GM12872 (cell line): ENCODE data around the gene PIGM.

Experiments used
- TF ChIP-seq, protein P1 (sequence below): IDR thresholded peaks from 3 replicates; pipeline ENCODE4 v1.5.1; 2011; ENCODE audit warnings: low read depth, mild to moderate bottlenecking, low read length, moderate library complexity; ENCODE audit not compliant: insufficient read depth

PIGM gene

DNA sequence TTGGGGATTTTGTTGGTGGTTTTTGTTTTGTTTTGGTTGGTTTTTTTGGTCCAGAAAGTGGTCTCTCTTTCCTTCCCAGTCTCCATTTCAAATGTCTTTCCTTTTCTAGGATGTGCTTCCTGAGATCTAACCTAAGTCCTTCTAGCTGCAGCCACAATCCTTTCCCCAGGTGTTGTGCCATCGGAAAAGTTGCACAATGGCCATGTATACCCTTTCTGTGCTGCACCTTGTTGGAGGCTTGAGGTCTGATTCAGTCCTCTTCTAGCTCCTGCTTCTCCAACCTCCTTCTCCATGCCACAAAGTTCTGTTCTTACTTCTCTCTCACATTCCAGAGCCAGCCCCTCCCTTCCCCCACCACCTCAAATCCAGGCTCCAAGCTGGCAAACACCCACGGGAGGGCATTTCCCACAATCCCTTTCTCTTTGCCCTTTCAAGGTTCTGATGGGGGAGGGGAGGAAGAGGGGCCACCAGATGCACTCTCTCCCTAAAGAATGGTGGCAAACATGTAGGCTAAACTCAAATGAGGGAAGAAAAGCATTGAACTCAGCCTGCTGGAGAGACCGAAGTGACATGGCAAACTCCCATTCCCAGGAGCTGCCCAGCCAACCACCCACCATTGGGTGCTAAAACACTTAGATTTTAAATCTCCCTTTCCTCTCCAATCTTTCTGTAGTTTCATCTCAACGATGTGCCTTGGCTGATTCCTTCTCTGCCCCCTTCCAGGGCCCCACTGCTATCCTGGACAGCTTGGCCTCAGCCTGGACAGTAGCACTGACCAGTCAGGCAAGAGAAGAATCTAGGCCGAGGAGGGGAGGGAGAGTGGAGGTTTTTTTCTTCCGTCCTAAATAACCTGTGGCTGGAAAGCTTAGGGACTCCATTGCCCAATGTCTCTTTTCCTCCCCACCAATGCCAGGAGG, 35.3 kb upstream of the PIGM start:
- TF ChIP-seq, protein P1, sequence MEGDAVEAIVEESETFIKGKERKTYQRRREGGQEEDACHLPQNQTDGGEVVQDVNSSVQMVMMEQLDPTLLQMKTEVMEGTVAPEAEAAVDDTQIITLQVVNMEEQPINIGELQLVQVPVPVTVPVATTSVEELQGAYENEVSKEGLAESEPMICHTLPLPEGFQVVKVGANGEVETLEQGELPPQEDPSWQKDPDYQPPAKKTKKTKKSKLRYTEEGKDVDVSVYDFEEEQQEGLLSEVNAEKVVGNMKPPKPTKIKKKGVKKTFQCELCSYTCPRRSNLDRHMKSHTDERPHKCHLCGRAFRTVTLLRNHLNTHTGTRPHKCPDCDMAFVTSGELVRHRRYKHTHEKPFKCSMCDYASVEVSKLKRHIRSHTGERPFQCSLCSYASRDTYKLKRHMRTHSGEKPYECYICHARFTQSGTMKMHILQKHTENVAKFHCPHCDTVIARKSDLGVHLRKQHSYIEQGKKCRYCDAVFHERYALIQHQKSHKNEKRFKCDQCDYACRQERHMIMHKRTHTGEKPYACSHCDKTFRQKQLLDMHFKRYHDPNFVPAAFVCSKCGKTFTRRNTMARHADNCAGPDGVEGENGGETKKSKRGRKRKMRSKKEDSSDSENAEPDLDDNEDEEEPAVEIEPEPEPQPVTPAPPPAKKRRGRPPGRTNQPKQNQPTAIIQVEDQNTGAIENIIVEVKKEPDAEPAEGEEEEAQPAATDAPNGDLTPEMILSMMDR = no peak

DNA sequence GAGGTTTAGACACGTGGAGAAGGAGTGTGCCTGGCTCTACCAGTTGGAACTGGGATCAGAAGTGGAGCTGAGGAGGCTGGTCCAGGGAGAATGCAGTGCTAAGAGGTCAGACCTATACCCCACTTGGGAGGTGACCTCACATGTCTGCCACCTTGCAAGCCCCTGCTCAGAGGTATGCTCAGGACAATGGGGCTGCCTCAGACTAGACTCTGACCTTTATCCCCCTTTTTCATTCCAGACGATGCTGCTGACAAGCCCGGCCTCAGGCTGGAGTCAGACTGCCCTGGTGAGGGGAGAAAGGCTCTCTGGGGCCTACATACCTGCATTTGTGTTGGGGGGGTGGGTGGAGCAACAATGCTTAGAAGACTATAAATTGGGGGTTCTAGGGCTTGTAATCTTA, 33.0 kb upstream of the PIGM start:
- TF ChIP-seq, protein P1 = no peak

DNA sequence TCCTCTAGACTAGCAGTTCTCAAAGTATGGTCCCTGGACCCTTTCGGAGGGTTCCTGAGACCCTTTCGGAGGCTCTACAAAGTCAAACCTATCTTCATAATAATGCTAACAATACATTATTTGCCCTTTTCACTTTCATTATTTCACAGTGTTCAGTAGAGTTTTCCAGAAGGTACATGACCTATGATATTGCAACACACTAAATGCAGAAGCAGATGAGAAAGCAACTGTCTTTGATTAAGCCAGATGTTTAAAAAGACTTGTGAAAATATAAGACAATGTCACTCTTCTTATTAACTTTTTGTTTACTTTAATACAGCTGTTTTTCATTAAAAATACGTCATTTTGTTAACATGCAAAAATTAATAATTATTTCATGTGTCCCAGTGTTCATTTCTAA, 32.4 kb upstream of the PIGM start:
- TF ChIP-seq, protein P1 = no peak

DNA sequence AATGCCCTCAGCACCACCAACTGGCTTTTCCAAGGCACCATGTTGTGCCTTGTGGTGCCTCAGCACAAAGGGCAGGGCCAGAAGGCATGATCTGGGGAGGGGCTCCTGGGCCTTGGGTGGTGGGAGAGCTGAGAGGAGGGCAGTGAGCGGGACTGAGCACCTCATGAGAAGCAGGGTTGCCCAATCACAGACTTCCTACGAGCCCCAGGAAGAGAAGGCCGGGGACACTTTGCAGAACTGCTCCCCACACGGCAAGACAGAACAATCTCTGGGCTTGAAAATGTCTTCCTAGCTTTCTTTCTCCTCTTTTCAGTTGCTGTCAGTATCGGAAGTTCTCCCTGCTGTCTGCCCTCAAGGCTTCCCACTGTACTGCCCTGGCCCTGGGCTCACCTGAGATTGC, 31.4 kb upstream of the PIGM start:
- TF ChIP-seq, protein P1 = no peak

DNA sequence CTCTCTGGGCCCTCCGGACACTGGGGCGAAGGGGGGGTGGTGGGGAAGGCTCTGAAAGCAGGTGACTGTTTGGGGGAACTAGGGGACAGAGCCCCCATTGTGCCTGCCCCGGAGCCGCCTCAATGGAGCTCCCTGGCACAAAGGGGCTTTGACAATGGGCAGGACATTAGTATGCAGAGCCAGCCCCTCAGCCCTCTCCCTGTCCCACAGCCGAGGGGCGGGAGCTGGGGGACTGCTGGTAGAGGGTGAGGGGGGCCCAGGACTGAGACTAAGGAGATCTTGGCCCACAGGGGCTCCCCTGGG, 30.4 kb upstream of the PIGM start:
- TF ChIP-seq, protein P1 = no peak

DNA sequence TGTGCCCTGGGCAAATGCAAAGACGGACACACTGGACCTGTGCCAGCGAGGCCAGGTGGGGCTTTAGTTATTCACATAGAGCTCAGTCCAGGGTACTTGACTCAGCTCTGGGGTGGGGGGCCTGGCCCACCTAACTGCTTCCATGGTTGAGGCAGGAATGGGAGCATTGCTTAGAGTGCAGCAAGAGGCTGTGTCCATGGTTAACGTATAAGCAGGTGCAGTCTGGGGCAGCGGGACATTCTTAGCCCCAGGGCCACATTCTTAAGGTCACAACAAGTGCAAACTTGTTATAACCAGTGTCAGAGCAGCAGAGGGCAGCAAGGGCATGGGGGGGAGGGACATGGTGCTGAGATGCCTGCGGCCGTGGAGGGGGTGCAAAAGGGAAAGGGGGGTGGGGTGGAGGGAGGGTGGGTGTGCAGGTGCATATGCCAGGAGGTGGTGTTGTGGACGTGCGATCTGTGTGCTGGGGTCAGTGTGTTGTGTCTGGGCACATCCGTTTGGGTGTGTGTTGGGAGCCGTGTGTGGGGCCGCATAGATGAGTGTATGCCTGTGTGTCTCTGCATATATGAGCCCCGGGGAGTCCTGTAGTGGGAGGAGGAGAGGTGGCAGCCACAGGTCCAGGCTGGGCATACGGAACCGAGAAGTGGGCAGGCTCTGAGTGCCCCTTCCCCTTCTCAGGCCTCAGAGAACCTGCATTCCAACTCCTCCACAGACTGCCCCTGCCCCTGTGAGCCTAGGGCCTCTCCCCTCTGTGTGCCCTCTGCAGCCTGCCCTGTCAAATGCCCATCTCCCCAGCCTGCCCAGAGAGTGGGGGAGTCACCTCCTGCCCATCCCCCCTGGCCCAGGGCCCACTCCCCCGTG, 29.8 kb upstream of the PIGM start:
- TF ChIP-seq, protein P1 = no peak

DNA sequence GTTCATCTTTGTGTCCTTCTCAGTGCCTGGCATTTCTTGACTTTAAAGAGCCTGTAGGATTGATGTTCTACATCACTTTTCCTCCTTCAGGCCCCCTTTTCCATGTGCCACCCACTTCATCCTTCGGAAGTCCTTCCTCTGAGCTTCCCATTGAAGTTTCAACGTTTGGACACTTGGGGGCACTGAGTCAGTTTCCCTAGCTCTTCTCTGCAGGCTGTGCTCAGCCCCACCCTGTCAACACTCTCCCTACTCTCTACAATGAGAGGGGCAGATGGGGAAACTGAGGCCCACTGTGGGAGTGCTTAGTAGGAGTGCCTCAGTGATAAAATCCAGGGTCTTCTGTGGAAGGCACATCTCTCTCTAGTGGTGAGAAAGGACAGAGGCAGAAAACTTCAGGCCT, 26.3 kb upstream of the PIGM start:
- TF ChIP-seq, protein P1 = peak; percentile 36; the same call in 2 of the 3 replicates
